Osteoblast (primary cell): ENCODE measurements around the gene TPRN. TPM values are rescaled to one million over a fixed set of nuclear protein-coding genes. Genes with fewer than 3 reads are reported as not detected.
A peak's percentile ranks its signal among the peaks of the same experiment; 100 is the strongest.

ENCODE experiments used
- DNase-seq: peaks from one replicate; pipeline ENCODE4 v3.0.0; 2011; ENCODE audit warnings: low spot score, mixed read lengths; ENCODE audit not compliant: insufficient read length; ENCODE audit errors: missing footprints
- H2AFZ ChIP-seq: 2 replicates; pipeline ENCODE4 v1.6.0; 2011; ENCODE audit warnings: mild to moderate bottlenecking, low read length
- H3K27ac ChIP-seq: 2 replicates; pipeline ENCODE4 v1.5.1; 2011; ENCODE audit warnings: mild to moderate bottlenecking, low read depth, low read length, moderate library complexity
- H3K27me3 ChIP-seq: 2 replicates; pipeline ENCODE4 v1.6.0; 2012; ENCODE audit warnings: mild to moderate bottlenecking, control low read depth, inconsistent platforms, low read length, moderate library complexity; ENCODE audit not compliant: insufficient read depth
- H3K36me3 ChIP-seq: 2 replicates; pipeline ENCODE4 v1.5.1; 2011; ENCODE audit warnings: mild to moderate bottlenecking, low read length, control low read depth, moderate library complexity; ENCODE audit not compliant: insufficient read depth
- H3K4me1 ChIP-seq: 2 replicates; pipeline ENCODE4 v1.5.1; 2011; ENCODE audit warnings: mild to moderate bottlenecking, low read length, control low read depth, moderate library complexity; ENCODE audit not compliant: insufficient read depth
- H3K4me2 ChIP-seq: 2 replicates; pipeline ENCODE4 v1.6.0; 2011; ENCODE audit warnings: mild to moderate bottlenecking, low read length; ENCODE audit not compliant: insufficient read depth
- H3K4me3 ChIP-seq: fragments of 200-600 bp; sonication (generic); 3 replicates; pipeline ENCODE4 v1.5.1; 2012; ENCODE audit warnings: mild to moderate bottlenecking, low read length, inconsistent platforms; ENCODE audit not compliant: insufficient read depth
- H3K79me2 ChIP-seq: 2 replicates; pipeline ENCODE4 v1.6.0; 2012; ENCODE audit warnings: mild to moderate bottlenecking, low read length, control low read depth, inconsistent platforms; ENCODE audit not compliant: insufficient read depth
- H3K9me3 ChIP-seq: 2 replicates; pipeline ENCODE4 v1.5.1; 2011; ENCODE audit warnings: low read depth, low read length, control low read depth
- H4K20me1 ChIP-seq: 2 replicates; pipeline ENCODE4 v1.6.0; 2012; ENCODE audit warnings: mild to moderate bottlenecking, low read length, control low read depth; ENCODE audit not compliant: insufficient read depth
- total RNA-seq: library from RNA; depleted of rRNA; stranded (reverse); fragments of >200 nt; gene quantifications from 2 replicates; pipeline ENCODE4 v1.2.3, GENCODE V29; 2012
- TF ChIP-seq, protein P1 (sequence below): IDR thresholded peaks from 2 replicates; pipeline ENCODE4 v1.5.1; 2011; ENCODE audit warnings: mild to moderate bottlenecking, low read depth, low read length, moderate library complexity; ENCODE audit errors: extremely low read depth

TPRN gene
- total RNA-seq, 1 donor, result 10.5 TPM

DNA sequence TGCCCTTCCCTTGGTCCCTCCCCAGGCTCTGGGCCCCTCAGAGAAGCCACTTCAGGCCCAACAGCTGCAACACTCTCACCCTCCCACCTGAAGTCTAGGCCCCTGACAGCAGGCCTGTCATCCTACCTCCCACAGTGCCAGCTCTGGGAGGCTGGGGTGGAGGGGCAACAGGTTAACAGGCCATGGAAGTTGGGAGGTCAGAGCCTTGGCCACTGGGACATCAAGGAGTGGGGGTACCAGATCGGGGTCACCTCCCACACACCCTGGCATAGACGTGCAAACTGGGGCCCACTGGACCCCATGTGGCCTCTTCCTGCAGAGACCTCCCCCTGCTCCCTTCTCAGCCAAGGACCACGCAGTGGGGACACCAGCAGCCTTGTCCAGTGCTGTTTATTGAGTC, 9.3 kb downstream of the TPRN start:
- Histone ChIP-seq H3K27ac (no peak overlapping the region), H3K36me3 (peaks cover 14% of the 10 kb centered on the region), H3K4me3 (no peak overlapping the region), H3K4me2 (no peak overlapping the region), H2AFZ (no peak overlapping the region), H3K4me1 (peaks cover 23% of the 10 kb centered on the region), H3K9me3 (no peaks in the 10 kb centered on the region), H3K79me2 (peaks cover 83% of the 10 kb centered on the region), H3K27me3 (no peaks in the 10 kb centered on the region), H4K20me1 (peaks cover 38% of the 10 kb centered on the region)
- TF ChIP-seq, protein P1, sequence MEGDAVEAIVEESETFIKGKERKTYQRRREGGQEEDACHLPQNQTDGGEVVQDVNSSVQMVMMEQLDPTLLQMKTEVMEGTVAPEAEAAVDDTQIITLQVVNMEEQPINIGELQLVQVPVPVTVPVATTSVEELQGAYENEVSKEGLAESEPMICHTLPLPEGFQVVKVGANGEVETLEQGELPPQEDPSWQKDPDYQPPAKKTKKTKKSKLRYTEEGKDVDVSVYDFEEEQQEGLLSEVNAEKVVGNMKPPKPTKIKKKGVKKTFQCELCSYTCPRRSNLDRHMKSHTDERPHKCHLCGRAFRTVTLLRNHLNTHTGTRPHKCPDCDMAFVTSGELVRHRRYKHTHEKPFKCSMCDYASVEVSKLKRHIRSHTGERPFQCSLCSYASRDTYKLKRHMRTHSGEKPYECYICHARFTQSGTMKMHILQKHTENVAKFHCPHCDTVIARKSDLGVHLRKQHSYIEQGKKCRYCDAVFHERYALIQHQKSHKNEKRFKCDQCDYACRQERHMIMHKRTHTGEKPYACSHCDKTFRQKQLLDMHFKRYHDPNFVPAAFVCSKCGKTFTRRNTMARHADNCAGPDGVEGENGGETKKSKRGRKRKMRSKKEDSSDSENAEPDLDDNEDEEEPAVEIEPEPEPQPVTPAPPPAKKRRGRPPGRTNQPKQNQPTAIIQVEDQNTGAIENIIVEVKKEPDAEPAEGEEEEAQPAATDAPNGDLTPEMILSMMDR, result no peak
- no peak for DNase-seq

DNA sequence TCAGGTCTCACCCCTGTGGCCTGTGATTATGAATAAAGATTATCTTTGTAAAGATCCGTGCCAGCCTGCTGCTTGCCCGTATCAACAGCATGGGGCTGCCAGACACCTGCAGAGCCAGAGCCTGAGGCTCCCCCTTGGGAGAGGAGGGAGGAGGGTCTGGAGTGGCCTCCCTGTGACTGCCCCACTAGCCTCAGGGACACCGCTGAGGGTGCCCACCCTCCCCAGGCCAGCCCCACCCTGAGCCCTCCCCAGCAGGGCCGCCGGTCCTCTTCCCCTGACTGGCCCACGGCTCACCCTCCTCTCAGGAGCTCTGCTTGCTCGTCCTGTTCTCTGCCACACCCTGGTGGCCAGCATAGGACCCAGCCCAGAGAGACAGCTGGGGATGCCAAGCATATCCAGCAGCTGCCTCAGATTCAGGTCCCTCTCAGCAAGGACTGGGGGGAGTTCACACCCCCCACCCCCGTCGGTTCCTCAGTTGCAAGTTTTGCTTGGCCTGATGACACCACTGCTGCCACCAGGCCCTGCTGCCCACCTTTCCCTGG, 10.2 kb downstream of the TPRN start:
- no peak overlapping the region for H3K27ac ChIP-seq
- H3K4me3 ChIP-seq, result no peak overlapping the region
- H3K27me3 ChIP-seq, result no peaks in the 10 kb centered on the region
- no peaks in the 10 kb centered on the region for H3K9me3 ChIP-seq
- H2AFZ ChIP-seq, result no peak overlapping the region
- DNase-seq, result no peak
- no peak overlapping the region for H3K4me2 ChIP-seq
- TF ChIP-seq, protein P1, result no peak
- H3K36me3 ChIP-seq, result peaks cover 14% of the 10 kb centered on the region
- H4K20me1 ChIP-seq, result peaks cover 38% of the 10 kb centered on the region
- peaks cover 23% of the 10 kb centered on the region for H3K4me1 ChIP-seq
- H3K79me2 ChIP-seq, result peaks cover 84% of the 10 kb centered on the region

GRCh38 chr9:137189297-137190295, 10.9 kb downstream of the TPRN start:
- no peaks in the 10 kb centered on the region for H3K9me3 ChIP-seq
- TF ChIP-seq, protein P1, result no peak
- peak overlapping the region; percentile 93 for H3K4me2 ChIP-seq
- peaks cover 17% of the 10 kb centered on the region for H3K36me3 ChIP-seq
- H2AFZ ChIP-seq, result peak overlapping the region; percentile 72
- H3K4me3 ChIP-seq, result peak overlapping the region; percentile 97
- no peaks in the 10 kb centered on the region for H3K27me3 ChIP-seq
- peaks cover 80% of the 10 kb centered on the region for H3K79me2 ChIP-seq
- DNase-seq, result peak; percentile 97
- H4K20me1 ChIP-seq, result peaks cover 38% of the 10 kb centered on the region
- H3K27ac ChIP-seq, result peak overlapping the region; percentile 88
- H3K4me1 ChIP-seq, result peaks cover 23% of the 10 kb centered on the region
